G401.6 (cell line): ENCODE results near the gene SCP2.
"Not testable (repeated sequence)": the region's sequence is repeated elsewhere in the genome, so short reads cannot be mapped to it uniquely, and the experiment has no call there.

Experiments
- FAIRE-seq: peaks from 2 replicates; lab custom pipeline; 2012; peaks lifted over from hg19 to GRCh38; lab: Jason Lieb, UNC

Gene SCP2

DNA sequence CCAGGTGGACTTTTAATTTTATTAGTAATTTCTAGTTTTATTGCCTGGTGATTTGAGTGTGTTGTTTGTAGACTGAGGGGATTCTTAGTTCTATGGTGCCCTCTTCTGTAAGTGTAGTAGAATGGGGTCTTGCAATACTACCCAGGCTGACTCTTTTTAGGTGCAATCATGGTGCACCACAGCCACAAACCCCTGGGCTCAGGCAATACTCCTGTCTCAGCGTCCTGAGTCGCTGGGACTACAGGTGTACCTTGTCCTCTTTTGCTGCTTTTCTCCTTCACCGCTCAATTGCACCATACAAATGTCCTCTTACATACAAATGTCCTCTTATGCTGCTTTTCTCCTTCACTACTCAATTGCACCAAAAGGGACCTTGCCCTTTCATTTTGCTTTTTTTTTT lies 43.1 kb downstream of the SCP2 start:
- no peak for FAIRE-seq

- FAIRE-seq = no peak
Observed at GRCh38 chr1:52973841-52974240, 46.8 kb downstream of the SCP2 start.

DNA sequence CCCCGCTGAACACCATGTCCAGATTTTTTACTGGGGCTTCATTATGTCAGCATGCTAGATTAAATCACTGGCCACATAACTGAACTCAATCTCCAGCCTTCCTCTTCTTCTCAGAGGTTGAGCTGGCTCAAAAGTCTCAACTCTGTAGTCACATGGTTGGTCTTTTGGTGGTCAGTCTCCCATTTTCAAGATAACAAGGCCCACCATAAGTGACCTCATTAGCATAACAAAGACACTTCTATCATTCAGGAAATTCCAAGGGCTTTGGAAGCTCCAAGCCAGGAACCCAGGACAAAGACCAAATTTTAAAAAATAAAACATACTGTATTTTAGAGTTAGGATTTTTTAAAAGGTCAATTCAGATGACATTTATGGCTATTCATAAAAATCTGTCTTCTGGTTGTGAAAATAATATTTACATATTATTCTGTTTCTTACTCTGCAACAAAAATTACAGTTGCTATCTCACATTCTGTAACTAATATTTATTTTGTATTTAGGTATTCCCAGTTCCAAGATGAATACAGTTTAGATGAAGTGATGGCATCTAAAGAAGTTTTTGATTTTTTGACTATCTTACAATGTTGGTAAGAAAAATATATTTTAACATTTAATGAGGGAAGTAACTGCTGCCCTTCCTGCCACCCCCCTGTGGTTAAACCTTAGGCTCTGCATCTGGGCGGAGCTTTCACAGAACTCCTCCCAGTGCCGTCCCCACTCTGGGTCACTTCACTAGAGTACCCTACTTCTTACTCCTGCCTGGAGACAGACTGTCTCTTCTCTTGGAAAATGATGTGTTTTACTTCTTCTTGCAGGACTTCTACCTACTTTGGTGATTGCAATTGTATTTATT lies 49.3 kb downstream of the SCP2 start:
- no peak for FAIRE-seq

- FAIRE-seq = no peak
Observed at GRCh38 chr1:52978045-52978444, 51.0 kb downstream of the SCP2 start.

DNA sequence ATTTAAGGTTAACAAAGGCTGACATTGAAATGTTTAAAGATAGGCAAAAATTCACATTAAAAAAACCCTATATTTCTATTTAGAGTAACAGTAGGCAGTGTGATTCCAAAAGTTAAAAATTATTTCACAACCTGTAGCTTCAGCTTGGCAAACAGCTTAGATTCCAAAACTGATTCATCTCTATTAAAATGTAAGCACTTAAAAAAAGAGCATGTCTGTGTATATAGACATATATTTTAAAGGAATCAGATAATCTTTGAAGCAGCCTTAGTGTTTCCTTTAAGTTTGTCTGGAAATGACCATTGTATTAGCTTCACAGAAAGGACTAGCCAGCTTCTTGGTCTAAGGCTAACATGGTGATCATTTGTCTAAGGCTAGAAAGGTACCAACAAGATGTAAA lies 65.7 kb downstream of the SCP2 start:
- peak; percentile 71 for FAIRE-seq

GRCh38 chr1:52994656-52995055 lies 67.6 kb downstream of the SCP2 start:
- FAIRE-seq = no peak

- FAIRE-seq = no peak
Observed at GRCh38 chr1:52996653-52997052, 69.6 kb downstream of the SCP2 start.

DNA sequence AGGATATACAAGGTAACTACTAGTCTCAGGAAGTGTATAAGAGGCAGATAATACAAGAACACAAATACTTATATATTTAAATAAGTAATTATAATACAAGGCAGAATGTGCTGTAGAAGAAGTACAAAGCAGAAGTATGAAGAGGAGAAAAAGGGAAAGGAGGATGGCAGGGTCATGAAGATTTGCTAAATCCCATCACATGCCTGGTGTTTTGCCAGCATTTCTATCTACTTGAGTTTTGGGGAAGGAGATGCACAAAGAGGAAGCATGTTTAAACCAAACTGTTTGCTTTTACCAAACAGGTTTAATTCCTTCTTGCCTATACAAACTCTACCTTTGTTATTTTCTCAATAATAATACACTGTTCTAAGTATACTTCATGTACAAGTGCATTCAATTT lies 74.1 kb downstream of the SCP2 start:
- no peak for FAIRE-seq

- FAIRE-seq = not testable (repeated sequence)
Observed at GRCh38 chr1:53006612-53007011, 79.5 kb downstream of the SCP2 start.

DNA sequence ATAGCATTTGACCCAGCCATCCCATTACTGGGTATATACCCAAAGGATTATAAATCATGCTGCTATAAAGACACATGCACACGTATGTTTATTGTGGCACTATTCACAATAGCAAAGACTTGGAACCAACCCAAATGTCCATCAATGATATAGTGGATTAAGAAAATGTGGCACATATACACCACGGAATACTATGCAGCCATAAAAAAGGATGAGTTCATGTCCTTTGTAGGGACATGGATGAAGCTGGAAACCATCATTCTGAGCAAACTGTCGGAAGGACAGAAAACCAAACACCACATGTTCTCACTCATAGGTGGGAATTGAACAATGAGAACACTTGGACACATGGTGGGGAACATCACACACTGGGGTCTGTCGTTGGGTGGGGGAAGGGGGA lies 83.2 kb downstream of the SCP2 start:
- FAIRE-seq = not testable (repeated sequence)

GRCh38 chr1:53011175-53011574 lies 84.1 kb downstream of the SCP2 start:
- FAIRE-seq = no peak

DNA sequence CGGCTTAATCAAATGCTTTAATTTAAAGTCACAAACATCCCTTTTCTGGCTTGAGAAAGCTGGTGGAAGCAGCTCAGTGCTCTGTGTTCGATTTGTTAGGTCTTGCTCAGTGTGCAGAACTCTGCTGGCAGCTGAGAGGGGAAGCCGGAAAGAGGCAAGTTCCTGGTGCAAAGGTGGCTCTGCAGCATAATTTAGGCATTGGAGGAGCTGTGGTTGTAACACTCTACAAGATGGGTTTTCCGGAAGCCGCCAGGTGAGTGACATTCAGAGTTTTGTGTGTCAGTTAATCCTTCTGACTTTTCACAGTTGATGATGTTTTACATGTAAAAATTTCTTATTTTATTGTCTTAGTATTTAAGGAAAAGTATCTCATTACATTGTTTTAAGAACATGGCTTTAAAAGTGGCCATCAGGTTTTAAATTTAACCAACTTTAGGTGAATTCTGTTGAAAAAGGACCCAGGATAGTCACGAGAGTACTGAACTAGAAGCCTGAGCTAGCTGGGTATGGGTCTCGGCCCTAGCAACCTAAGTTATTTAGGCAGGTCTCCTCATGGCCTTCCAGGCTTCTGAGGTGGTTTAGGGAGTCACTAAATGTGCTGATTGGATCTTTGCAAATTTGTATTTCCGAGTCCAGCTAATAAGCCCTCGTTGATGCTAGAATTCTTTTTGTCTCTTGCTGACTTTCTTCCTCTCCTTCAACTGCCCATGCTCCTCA lies 87.9 kb downstream of the SCP2 start:
- FAIRE-seq = peak; percentile 92

DNA sequence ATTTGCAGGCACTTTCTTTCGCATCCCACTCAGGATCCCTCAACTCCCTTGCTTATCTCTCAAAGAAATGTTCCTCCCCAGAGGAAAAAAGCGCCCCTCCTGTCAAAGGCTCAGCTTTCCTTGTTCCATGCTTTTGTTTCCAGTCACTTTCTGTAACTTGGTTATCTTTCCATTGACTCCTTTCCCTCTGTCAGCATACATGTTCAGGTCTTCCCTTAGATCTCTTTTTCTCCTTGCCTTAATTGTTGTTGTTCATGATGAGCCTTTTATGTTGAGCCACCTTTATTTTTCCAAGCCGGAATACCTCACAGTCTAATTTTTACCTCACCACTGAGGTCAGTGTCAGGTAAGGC lies 88.4 kb downstream of the SCP2 start:
- no peak for FAIRE-seq

GRCh38 chr1:53016705-53017104 lies 89.6 kb downstream of the SCP2 start:
- no peak for FAIRE-seq

DNA sequence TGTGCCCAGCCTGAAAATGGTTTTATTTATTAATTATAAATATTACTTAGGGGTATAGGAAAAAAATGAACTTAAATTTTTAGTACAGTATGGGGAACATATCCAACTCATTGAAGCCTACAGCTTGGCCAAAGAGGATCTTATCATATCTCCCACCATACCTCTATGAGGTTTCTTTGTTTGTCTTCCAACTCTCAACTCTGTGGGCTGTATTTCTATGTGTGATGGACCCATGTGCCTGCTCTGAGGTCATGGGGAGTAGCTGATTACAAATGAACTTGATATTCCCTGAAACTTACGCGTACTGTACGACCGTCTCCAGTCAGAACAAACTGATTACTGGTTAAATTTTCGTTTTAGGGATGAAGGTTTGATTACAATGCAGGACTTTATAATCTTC lies 93.5 kb downstream of the SCP2 start:
- no peak for FAIRE-seq

- FAIRE-seq = no peak
Observed at GRCh38 chr1:53022179-53022578, 95.1 kb downstream of the SCP2 start.

GRCh38 chr1:53023546-53023945 lies 96.5 kb downstream of the SCP2 start:
- FAIRE-seq = no peak

GRCh38 chr1:53024117-53024516 lies 97.0 kb downstream of the SCP2 start:
- no peak for FAIRE-seq

- FAIRE-seq = no peak
Observed at GRCh38 chr1:53025034-53025768, 98.1 kb downstream of the SCP2 start.

DNA sequence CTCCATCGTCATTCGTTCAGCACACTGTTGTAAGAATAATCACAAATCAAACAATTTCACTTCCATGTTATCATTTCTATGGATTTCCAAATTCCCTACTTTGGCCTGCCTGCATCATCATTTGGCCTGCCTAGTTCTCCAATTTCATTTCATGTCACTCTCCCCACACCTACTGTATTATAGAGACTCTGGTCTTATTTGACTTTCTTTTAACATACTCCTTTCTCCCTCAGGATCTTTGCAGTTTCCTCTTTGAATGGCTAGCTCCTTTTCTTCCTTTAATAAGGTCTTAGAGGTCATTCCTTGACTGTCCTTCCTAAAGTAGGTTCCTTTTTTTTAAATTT lies 98.7 kb downstream of the SCP2 start:
- no peak for FAIRE-seq

DNA sequence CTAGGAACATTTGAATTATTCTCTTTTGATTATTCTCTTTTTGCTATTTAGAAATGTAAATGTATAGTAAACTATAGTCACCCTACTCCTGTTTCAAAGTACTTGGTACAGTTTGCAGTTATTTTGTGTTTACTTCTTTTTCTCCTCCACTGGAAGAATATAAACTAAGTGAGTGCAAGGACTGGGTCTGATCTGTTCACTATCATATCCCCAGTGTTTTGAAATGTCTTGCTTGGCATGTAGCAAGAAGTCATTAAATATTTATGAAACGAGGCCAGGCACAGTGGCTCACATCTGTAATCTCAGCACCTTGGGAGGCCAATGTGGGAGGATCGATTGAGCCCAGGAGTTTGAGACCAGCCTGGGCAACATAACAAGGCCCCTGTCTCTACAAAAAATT lies 99.2 kb downstream of the SCP2 start:
- FAIRE-seq = no peak

DNA sequence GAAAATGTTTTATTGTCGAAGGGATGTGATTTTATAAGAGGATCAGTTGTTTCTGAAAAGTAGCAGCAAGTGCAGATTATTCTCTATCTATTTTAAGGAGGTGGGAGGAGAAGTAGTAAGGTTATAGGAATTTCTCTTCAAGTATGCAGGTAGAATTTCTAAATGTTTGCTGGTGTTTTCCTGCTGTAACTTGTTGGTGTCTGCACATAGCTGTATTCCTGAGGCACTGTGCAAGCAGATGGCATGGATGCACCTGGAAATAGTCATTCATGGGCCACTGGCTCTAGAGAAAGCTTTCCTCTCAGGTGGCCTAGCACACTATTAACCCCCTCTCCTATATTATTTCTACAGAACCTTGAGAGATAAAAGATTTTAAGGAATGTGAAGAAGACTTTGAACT lies 104.7 kb downstream of the SCP2 start:
- FAIRE-seq = no peak

DNA sequence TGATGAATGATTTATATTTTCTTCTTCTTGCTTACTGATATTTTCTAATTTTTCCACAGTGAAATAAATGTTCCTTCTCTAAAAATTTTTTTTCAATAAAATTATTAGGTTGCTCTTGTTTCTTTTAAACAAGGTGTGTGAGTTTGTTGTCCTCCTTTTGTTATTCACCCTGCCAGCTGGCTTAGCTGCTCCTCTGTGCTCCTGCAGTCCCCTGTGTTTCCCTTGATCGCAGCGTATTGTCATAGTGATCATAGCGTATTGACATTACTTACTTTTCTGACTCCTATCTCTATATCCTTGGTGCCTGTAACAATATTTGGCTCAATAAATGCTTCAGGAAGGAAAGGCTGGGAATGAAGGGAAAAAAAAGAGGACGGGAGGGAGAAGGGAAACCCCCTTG lies 110.1 kb downstream of the SCP2 start:
- no peak for FAIRE-seq
